Body of pancreas (tissue), 4 donors: ENCODE data around the gene PDCD4. TPM values are rescaled to one million over a fixed set of nuclear protein-coding genes. Genes with fewer than 3 reads are reported as not detected.
A peak's percentile ranks its signal among the peaks of the same experiment; 100 is the strongest.

Experiments
- ATAC-seq: fragments of 150-250 bp; one replicate; pipeline ENCODE4 v1.9.1; 2016
- DNase-seq, 4 donors: peaks; one replicate each; pipeline ENCODE4 v3.0.0-alpha.2; 2019
- H3K27ac ChIP-seq, 4 donors: fragments of 200-600 bp; sonication (generic); 1 replicate in 3 of 4; 2 replicates in 1 of 4; pipeline versions ENCODE4 v1.5.1 to v1.6.1; 2016 to 2019; ENCODE audit warnings: mild to moderate bottlenecking in 1 of 4, mixed read lengths in 1 of 4, moderate library complexity in 1 of 4
- H3K27me3 ChIP-seq, 2 donors: fragments of 200-600 bp; sonication (generic); one replicate each; pipeline ENCODE4 v1.6.0; 2016; ENCODE audit warnings: mild to moderate bottlenecking in 1 of 2
- H3K36me3 ChIP-seq, 2 donors: fragments of 200-600 bp; sonication (generic); replicated peaks in 1 of 2; 2 replicates each; pipeline ENCODE4 v1.5.1; 2016; ENCODE audit warnings: low read depth in 2 of 2; ENCODE audit not compliant: insufficient read depth in 1 of 2
- H3K4me1 ChIP-seq: fragments of 200-600 bp; sonication (generic); one replicate; pipeline ENCODE4 v1.6.0; 2016
- H3K4me3 ChIP-seq, 2 donors: fragments of 200-600 bp; sonication (generic); 1 replicate in 1 of 2; 2 replicates in 1 of 2; pipeline ENCODE4 v1.5.1; 2016 to 2019
- H3K9me3 ChIP-seq, 3 donors: fragments of 200-600 bp; sonication (generic); 1 replicate in 2 of 3; 2 replicates in 1 of 3; pipeline ENCODE4 v1.5.1; 2016
- POLR2A ChIP-seq, 3 donors: fragments of 450-650 bp; IDR thresholded peaks; one replicate each; pipeline ENCODE4 v1.6.1; 2016; ENCODE audit warnings: antibody characterized with exemption in 3 of 3, mild to moderate bottlenecking in 2 of 3
- WGBS, 2 donors: methylation state at CpG; one replicate each; pipeline ENCODE4 v1.1.5; 2017; 5-methylcytosine and 5-hydroxymethylcytosine counted together
- intact Hi-C: fragments of 100-400 bp; cut with DNase I; formaldehyde crosslinking; loops from one replicate; pipeline ENCODE4 v1.15.1; 2023
- total RNA-seq, 2 donors: library from RNA; depleted of rRNA; stranded (reverse); fragments of >200 nt; gene quantifications; one replicate each; pipeline ENCODE4 v1.1.0, GENCODE V29; 2016
- TF ChIP-seq, protein P1 (sequence below), 7 experiments: fragments of 450-650 bp in 4 of 7; fragments of 200-600 bp in 3 of 7; sonication (generic) in 3 of 7; IDR thresholded peaks; one replicate each; pipeline ENCODE4 v1.5.1; 2016 to 2019; ENCODE audit warnings: antibody characterized with exemption in 7 of 7

Gene PDCD4
- total RNA-seq, 2 donors from 2014 or later = 332 to 458 TPM

DNA sequence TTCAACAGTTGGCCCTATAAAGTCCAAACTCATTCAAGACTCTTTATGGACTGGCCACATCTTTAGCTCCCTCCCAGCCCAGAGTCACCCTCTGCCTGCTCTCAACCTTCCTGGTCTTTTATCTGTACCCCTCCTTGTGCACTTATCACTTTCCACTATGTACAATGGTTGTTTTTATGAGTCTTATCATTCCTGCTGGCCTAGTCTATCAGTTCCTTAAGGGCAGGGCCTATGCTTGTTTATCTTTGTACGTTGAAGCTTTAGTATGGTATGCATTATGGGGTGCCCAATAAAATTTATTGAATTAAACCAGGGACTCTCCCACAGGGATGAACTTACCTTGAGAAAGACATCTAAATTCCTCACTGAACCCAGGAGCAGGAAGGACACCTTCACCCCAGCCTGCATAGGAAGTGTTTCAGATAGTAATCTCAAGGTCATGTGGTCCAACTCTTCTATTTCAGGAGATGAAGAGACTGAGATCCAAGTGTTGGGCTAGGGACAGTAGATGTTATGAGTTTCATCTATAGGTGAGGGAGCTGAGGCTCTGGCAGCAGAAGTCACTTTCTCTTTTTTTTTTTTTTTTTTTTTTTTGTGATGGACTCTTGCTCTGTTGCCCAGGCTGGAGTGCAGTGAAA is 13.3 kb upstream of the PDCD4 start:
- H3K27me3 ChIP-seq = no peaks in the 10 kb centered on the region
- ATAC-seq (peak; percentile 2), DNase-seq (no peak)
- H3K4me1 ChIP-seq = peaks cover 82% of the 10 kb centered on the region
- H3K4me3 ChIP-seq = no peak overlapping the region
- H3K27ac ChIP-seq = peak overlapping the region; percentile 88 to 95 (median 92)
- WGBS, 2 donors = 14 to 21% methylated on average over 1 of the region's 1 CpG
- intact Hi-C loops = no loop called here
- no peaks in the 10 kb centered on the region for H3K9me3 ChIP-seq
- no peak for TF ChIP-seq POLR2A (IDR thresholded peaks at IDR 0.05)
- TF ChIP-seq, protein P1, sequence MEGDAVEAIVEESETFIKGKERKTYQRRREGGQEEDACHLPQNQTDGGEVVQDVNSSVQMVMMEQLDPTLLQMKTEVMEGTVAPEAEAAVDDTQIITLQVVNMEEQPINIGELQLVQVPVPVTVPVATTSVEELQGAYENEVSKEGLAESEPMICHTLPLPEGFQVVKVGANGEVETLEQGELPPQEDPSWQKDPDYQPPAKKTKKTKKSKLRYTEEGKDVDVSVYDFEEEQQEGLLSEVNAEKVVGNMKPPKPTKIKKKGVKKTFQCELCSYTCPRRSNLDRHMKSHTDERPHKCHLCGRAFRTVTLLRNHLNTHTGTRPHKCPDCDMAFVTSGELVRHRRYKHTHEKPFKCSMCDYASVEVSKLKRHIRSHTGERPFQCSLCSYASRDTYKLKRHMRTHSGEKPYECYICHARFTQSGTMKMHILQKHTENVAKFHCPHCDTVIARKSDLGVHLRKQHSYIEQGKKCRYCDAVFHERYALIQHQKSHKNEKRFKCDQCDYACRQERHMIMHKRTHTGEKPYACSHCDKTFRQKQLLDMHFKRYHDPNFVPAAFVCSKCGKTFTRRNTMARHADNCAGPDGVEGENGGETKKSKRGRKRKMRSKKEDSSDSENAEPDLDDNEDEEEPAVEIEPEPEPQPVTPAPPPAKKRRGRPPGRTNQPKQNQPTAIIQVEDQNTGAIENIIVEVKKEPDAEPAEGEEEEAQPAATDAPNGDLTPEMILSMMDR (IDR thresholded peaks at IDR 0.05) = no peak
- H3K36me3 ChIP-seq = no peaks in the 10 kb centered on the region

DNA sequence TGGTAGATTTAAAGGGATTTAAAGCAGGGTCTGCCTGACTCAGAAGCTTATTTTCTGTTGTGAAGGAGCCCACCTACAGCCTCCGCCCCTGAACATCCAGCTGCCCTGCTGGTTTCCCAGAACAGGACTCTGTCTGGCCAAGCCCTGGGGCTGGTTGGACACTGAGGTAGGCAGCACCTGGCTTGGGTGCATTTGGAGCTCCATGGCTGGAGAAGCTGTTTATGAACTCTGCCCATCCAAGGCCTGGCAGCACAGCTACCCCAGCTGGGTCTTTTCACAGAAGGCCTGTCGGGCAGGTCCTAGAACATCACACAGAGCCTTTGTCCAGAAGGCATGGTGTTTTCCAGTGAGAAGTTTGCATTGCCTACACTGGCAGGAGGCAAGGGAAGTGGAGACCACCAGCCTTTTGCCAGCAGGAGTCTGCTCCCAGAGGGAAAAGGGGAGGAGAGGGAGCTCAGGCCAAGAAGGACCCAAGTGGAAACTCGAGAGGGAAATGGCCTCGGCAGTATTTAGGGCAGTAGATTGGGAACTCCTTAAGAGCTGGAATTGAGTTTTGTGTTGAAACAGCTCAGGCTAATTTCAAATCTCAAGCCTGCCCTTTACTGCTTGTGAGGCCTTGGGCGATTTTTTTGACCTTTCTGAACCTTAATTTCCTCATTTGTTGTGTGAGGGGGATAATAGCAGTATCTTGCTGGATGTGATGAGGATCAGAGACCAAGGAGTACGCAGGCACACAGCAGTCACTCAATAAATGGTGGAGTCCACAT is 12.3 kb upstream of the PDCD4 start:
- intact Hi-C loops = no loop called here
- H3K27ac ChIP-seq = peak overlapping the region; percentile 88 to 95 (median 92)
- ATAC-seq (peak; percentile 74), DNase-seq (peak; percentile 90 to 95 (median 94))
- WGBS, 2 donors = 38 to 46% methylated on average over 5 to 6 of the region's 6 CpGs
- no peak overlapping the region for H3K4me3 ChIP-seq
- peak; percentile 61 to 88 (median 88) for TF ChIP-seq POLR2A (IDR thresholded peaks at IDR 0.05)
- TF ChIP-seq, protein P1 (IDR thresholded peaks at IDR 0.05) = peak in 1 of 7 experiments; percentile 8
- no peaks in the 10 kb centered on the region for H3K36me3 ChIP-seq
- no peaks in the 10 kb centered on the region for H3K9me3 ChIP-seq
- no peaks in the 10 kb centered on the region for H3K27me3 ChIP-seq
- H3K4me1 ChIP-seq = peaks cover 77% of the 10 kb centered on the region

DNA sequence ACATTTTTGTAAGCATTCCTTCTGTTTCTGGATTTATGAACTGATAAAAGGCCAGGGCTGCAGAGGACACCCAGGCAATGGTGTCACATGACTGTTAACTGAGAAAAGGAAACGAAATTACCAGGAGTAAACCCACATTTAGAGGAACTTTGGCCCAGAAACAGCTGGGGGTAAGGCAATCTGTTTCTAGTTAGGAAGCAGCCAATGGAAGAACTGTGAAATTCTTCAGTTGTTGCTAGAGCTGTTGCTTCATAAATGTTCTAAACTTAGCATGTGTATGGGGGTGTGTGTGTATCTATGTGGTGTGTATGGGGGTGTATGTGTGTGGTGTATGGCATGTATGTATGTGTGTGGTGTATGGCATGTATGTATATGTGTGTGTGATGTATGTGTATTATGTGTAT is 11.8 kb upstream of the PDCD4 start:
- peak in 2 of 4 donors; percentile 37 to 57 for DNase-seq
- TF ChIP-seq POLR2A (IDR thresholded peaks at IDR 0.05) = no peak
- TF ChIP-seq, protein P1 (IDR thresholded peaks at IDR 0.05) = no peak
- H3K27me3 ChIP-seq = no peaks in the 10 kb centered on the region
- no peaks in the 10 kb centered on the region for H3K36me3 ChIP-seq
- intact Hi-C loops = no loop called here
- H3K27ac ChIP-seq = peak overlapping the region; percentile 88 to 95 (median 92)
- H3K4me3 ChIP-seq = no peak overlapping the region
- H3K4me1 ChIP-seq = peaks cover 77% of the 10 kb centered on the region
- no peak for ATAC-seq
- WGBS, 2 donors = 0 to 13% methylated on average over 1 of the region's 1 CpG
- no peaks in the 10 kb centered on the region for H3K9me3 ChIP-seq

DNA sequence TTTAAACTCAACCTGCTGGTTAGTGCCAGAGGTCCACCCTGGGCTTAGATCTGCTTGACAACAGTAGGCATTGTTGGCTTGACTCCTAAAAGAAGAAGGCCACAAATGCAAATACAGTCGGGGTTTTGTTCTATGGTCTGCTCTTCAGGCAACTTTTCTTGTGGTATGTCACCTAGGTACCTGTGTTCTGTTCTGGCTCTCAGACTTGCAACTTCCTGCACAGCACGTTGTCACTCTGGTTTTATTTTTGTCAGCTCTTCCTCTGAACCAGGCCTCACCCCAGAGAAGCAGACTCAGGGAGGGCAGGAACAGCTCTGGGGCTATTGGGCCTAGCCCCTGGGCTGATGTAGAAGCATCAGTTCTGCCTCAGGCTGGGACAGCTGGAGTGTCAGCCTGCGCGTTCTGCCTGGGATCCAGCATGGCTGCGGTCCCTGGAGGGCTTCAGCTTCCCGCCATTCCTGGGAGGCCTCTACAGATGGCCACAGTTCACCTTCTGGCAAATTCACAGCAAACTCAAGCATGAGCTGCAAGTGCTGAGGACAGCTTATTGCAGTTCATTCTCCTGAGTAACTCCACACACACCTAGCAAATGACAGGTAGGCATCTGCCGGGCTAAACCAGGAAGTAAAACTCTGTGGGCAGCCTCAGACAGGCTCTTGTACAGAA is 11.0 kb upstream of the PDCD4 start:
- Histone ChIP-seq H3K4me1 (peaks cover 77% of the 10 kb centered on the region), H3K4me3 (no peak overlapping the region), H3K9me3 (no peaks in the 10 kb centered on the region), H3K27ac (peak overlapping the region; percentile 88 to 95 (median 92)), H3K36me3 (no peaks in the 10 kb centered on the region), H3K27me3 (no peaks in the 10 kb centered on the region)
- ATAC-seq (no peak), DNase-seq (peak in 2 of 4 donors; percentile 44 to 59)
- WGBS, 2 donors = 39 to 67% methylated on average over 7 of the region's 7 CpGs
- TF ChIP-seq POLR2A (IDR thresholded peaks at IDR 0.05) = peak in 1 of 3 donors; percentile 20
- TF ChIP-seq, protein P1 (IDR thresholded peaks at IDR 0.05) = no peak
- intact Hi-C loops = no loop called here
